DND-41 (cell line): Measurements from ENCODE around the gene DBNL.

Experiments used
- ATAC-seq: fragments of 200-7000 bp; cut with Tn5 transposase; 3 replicates; pipeline ENCODE4 v1.9.1; 2021; ENCODE audit warnings: low read depth; ENCODE audit not compliant: insufficient read depth
- DNase-seq: peaks from one replicate; pipeline ENCODE4 v3.0.0-alpha.2; 2020
- H2AFZ ChIP-seq: 2 replicates; pipeline ENCODE4 v1.6.0; 2012; ENCODE audit warnings: low read depth, low read length
- H3K27ac ChIP-seq: 2 replicates; pipeline ENCODE4 v1.5.1; 2012; ENCODE audit warnings: low read length, inconsistent platforms
- H3K27me3 ChIP-seq: fragments of 200-600 bp; sonication (generic); 2 replicates; pipeline ENCODE4 v1.6.0; 2012; ENCODE audit warnings: low read length, mild to moderate bottlenecking, inconsistent platforms; ENCODE audit not compliant: insufficient read depth, poor library complexity
- H3K36me3 ChIP-seq: 2 replicates; pipeline ENCODE4 v1.5.1; 2012; ENCODE audit warnings: low read length, inconsistent platforms; ENCODE audit not compliant: insufficient read depth
- H3K4me1 ChIP-seq: 2 replicates; pipeline ENCODE4 v1.5.1; 2012; ENCODE audit warnings: mild to moderate bottlenecking, low read length; ENCODE audit not compliant: insufficient read depth
- H3K4me2 ChIP-seq: 2 replicates; pipeline ENCODE4 v1.6.0; 2012; ENCODE audit warnings: mild to moderate bottlenecking, moderate library complexity, low read length, inconsistent platforms; ENCODE audit not compliant: insufficient read depth
- H3K4me3 ChIP-seq, 2 experiments: fragments of 200-600 bp in 1 of 2; shearing (Covaris generic) in 1 of 2; 2 replicates each; pipeline ENCODE4 v1.5.1; 2012 to 2016; ENCODE audit warnings: inconsistent platforms in 2 of 2, low read length in 2 of 2, mild to moderate bottlenecking in 2 of 2, low read depth in 1 of 2, moderate library complexity in 1 of 2
- H3K79me2 ChIP-seq: 2 replicates; pipeline ENCODE4 v1.6.0; 2012; ENCODE audit warnings: low read length, inconsistent platforms; ENCODE audit not compliant: insufficient read depth
- H3K9ac ChIP-seq: 2 replicates; pipeline ENCODE4 v1.6.0; 2012; ENCODE audit warnings: low read depth, mild to moderate bottlenecking, inconsistent platforms, low read length, moderate library complexity
- H3K9me3 ChIP-seq: 2 replicates; pipeline ENCODE4 v1.5.1; 2012; ENCODE audit warnings: low read length, moderate library complexity, mild to moderate bottlenecking, inconsistent platforms; ENCODE audit not compliant: insufficient read depth, severe bottlenecking
- H4K20me1 ChIP-seq: 2 replicates; pipeline ENCODE4 v1.6.0; 2012; ENCODE audit warnings: low read length; ENCODE audit not compliant: insufficient read depth
- EZH2 ChIP-seq: IDR thresholded peaks from 3 replicates; pipeline ENCODE4 v1.6.1; 2012; ENCODE audit warnings: borderline replicate concordance, low read depth, mild to moderate bottlenecking, moderate library complexity, low read length, inconsistent platforms; ENCODE audit not compliant: severe bottlenecking
- TF ChIP-seq, protein P1 (sequence below): IDR thresholded peaks from 2 replicates; pipeline ENCODE4 v1.5.1; 2012; ENCODE audit warnings: borderline replicate concordance, low read length, moderate library complexity, mild to moderate bottlenecking; ENCODE audit not compliant: poor library complexity, severe bottlenecking; ENCODE audit errors: extremely low read depth

Gene DBNL

GRCh38 chr7:44080686-44081265, 36.3 kb downstream of the DBNL start:
- TF ChIP-seq, protein P1, sequence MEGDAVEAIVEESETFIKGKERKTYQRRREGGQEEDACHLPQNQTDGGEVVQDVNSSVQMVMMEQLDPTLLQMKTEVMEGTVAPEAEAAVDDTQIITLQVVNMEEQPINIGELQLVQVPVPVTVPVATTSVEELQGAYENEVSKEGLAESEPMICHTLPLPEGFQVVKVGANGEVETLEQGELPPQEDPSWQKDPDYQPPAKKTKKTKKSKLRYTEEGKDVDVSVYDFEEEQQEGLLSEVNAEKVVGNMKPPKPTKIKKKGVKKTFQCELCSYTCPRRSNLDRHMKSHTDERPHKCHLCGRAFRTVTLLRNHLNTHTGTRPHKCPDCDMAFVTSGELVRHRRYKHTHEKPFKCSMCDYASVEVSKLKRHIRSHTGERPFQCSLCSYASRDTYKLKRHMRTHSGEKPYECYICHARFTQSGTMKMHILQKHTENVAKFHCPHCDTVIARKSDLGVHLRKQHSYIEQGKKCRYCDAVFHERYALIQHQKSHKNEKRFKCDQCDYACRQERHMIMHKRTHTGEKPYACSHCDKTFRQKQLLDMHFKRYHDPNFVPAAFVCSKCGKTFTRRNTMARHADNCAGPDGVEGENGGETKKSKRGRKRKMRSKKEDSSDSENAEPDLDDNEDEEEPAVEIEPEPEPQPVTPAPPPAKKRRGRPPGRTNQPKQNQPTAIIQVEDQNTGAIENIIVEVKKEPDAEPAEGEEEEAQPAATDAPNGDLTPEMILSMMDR: no peak
- H3K27ac ChIP-seq: peak overlapping the region; percentile 69
- no peaks in the 10 kb centered on the region for H3K27me3 ChIP-seq
- H3K9ac ChIP-seq: peak overlapping the region; percentile 75
- peaks cover 56% of the 10 kb centered on the region for H3K36me3 ChIP-seq
- H4K20me1 ChIP-seq: peaks cover 11% of the 10 kb centered on the region; the same call in 1 of the 2 replicates
- H3K79me2 ChIP-seq: peaks cover 33% of the 10 kb centered on the region
- no peak for DNase-seq
- H3K9me3 ChIP-seq: no peaks in the 10 kb centered on the region
- H3K4me3 ChIP-seq: peak overlapping the region in 1 of 2 experiments; percentile 64; a peak in 2 of 4 replicates
- ATAC-seq: no peak
- no peak overlapping the region for H2AFZ ChIP-seq
- H3K4me2 ChIP-seq: peak overlapping the region; percentile 59
- peaks cover 58% of the 10 kb centered on the region for H3K4me1 ChIP-seq

DNA sequence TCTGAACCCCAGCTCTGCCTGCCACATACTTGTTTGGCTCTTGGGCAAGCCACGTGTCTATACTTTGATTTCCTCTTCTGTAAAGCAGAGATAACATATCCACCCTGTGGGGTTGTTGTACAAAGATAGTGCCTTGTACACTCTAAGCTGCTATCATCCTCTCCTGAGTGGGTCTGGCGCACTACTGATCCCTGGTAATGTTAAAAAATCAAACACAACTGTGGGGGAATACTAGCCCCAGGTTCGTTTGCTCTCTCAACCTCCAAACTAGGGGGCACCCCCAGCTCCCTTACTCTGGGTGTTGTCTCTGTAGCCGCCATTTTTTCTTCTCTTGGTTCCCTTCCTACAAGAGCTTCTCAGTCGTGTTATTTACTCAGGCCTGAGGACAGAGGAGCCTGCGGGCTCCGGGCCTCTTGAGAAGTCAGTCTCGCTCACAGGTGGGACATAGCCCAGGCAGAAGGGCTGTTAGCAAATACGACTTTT, 36.8 kb downstream of the DBNL start:
- Histone ChIP-seq H3K9ac (peak overlapping the region; percentile 75), H2AFZ (no peak overlapping the region), H3K36me3 (peaks cover 51% of the 10 kb centered on the region), H3K9me3 (no peaks in the 10 kb centered on the region), H4K20me1 (peaks cover 11% of the 10 kb centered on the region; the same call in 1 of the 2 replicates), H3K79me2 (peaks cover 33% of the 10 kb centered on the region), H3K4me2 (peak overlapping the region; percentile 59), H3K27ac (peak overlapping the region; percentile 69), H3K4me3 (peak overlapping the region; percentile 47 to 64; a peak in 3 of 4 replicates), H3K4me1 (peaks cover 58% of the 10 kb centered on the region), H3K27me3 (no peaks in the 10 kb centered on the region)
- ATAC-seq (no peak), DNase-seq (no peak)
- TF ChIP-seq, protein P1: no peak
- TF ChIP-seq EZH2: no peak

DNA sequence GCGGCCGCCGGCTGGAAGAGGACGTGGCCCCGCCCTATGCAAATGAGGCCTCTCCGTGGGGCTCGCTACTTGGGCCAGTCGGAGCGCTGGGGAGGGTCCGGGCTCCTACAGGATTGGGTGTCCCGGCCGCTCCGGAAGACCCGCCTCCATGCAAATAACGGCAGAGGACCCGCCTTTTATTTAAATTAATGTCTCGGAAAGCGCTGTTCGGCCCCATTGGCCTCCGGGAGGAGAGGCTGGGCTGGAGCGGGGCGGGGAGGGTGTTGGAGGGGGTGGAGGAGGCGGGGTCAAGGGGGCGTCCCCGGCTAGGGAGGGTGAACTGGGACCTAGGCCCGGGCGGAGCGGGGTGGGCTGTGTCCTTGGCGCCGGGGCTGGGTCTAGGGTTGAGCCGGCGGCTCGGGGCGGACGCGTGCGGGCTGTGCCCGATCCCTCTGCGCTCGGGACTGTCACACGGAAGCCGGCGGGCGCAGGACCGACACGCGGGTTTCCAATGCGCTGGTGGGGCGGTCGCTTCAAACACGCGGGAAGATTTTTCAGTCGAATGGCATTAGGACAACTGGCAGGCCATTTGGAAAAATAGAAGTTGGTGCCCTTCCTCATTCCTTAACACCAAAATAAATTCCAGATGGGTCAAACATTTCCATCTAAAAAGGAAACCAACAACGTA, 38.2 kb downstream of the DBNL start:
- Histone ChIP-seq H3K27ac (peak overlapping the region; percentile 93), H2AFZ (peak overlapping the region; percentile 77), H3K27me3 (no peaks in the 10 kb centered on the region)

More for the DNA sequence above, 38.2 kb downstream of the DBNL start:
- TF ChIP-seq EZH2: no peak
- TF ChIP-seq, protein P1: no peak
- Histone ChIP-seq H3K4me2 (peak overlapping the region; percentile 77), H3K79me2 (peaks cover 33% of the 10 kb centered on the region), H3K9me3 (no peaks in the 10 kb centered on the region), H3K36me3 (peaks cover 37% of the 10 kb centered on the region), H3K4me1 (peaks cover 55% of the 10 kb centered on the region), H4K20me1 (peaks cover 11% of the 10 kb centered on the region; the same call in 1 of the 2 replicates), H3K9ac (peak overlapping the region; percentile 81), H3K4me3 (peak overlapping the region; percentile 27 to 65; a peak in 3 of 4 replicates)
- peak; percentile 90 for ATAC-seq
- peak; percentile 99 for DNase-seq
